Activated CD4-positive, alpha-beta T cell treated with anti-CD3 and anti-CD28 coated beads, Interleukin-2, Interleukin-4, amounts not matched to agents 100 ng/mL and 50 ng/mL, durations not matched to agents 16 hours and 8 hours (primary cell): ENCODE data around the gene HAUS3.
"Not testable (repeated sequence)": the region's sequence is repeated elsewhere in the genome, so short reads cannot be mapped to it uniquely, and the experiment has no call there.

ENCODE experiments used
- DNase-seq: peaks from one replicate; pipeline ENCODE4 v3.0.0-alpha.2; 2020; ENCODE audit warnings: low spot score

HAUS3 gene

GRCh38 chr4:2275044-2275397 is 33.1 kb upstream of the HAUS3 start:
- not testable (repeated sequence) for DNase-seq

GRCh38 chr4:2274320-2275043 is 32.6 kb upstream of the HAUS3 start:
- no peak for DNase-seq

GRCh38 chr4:2273657-2274319 is 31.9 kb upstream of the HAUS3 start:
- no peak for DNase-seq

GRCh38 chr4:2273221-2273620 is 31.3 kb upstream of the HAUS3 start:
- no peak for DNase-seq

GRCh38 chr4:2272828-2273120 is 30.9 kb upstream of the HAUS3 start:
- no peak for DNase-seq

- DNase-seq: no peak
Observed at GRCh38 chr4:2272026-2272827, 30.3 kb upstream of the HAUS3 start.

- DNase-seq: no peak
Observed at GRCh38 chr4:2271279-2272025, 29.5 kb upstream of the HAUS3 start.

- DNase-seq: no peak
Observed at GRCh38 chr4:2270341-2271165, 28.6 kb upstream of the HAUS3 start.

- DNase-seq: no peak
Observed at GRCh38 chr4:2269618-2270163, 27.8 kb upstream of the HAUS3 start.

GRCh38 chr4:2269206-2269531 is 27.2 kb upstream of the HAUS3 start:
- no peak for DNase-seq

GRCh38 chr4:2268357-2269205 is 26.7 kb upstream of the HAUS3 start:
- DNase-seq: no peak

GRCh38 chr4:2267841-2268240 is 25.9 kb upstream of the HAUS3 start:
- no peak for DNase-seq

- no peak for DNase-seq
Observed at GRCh38 chr4:2267320-2267811, 25.4 kb upstream of the HAUS3 start.

GRCh38 chr4:2266821-2267220 is 24.9 kb upstream of the HAUS3 start:
- DNase-seq: no peak

GRCh38 chr4:2266181-2266580 is 24.3 kb upstream of the HAUS3 start:
- no peak for DNase-seq

- DNase-seq: no peak
Observed at GRCh38 chr4:2265113-2266110, 23.5 kb upstream of the HAUS3 start.

GRCh38 chr4:2264481-2265041 is 22.6 kb upstream of the HAUS3 start:
- no peak for DNase-seq

- DNase-seq: no peak
Observed at GRCh38 chr4:2263926-2264321, 22.0 kb upstream of the HAUS3 start.

- DNase-seq: no peak
Observed at GRCh38 chr4:2262944-2263250, 21.0 kb upstream of the HAUS3 start.
